ENCODE results near the gene NCAM1. TPM values are rescaled to one million over a fixed set of nuclear protein-coding genes. Genes with fewer than 3 reads are reported as not detected.

The NCAM1 gene
- total RNA-seq, 4 donors from 2014 or later, result 1.8 to 42.9 (median 10.5) TPM

- no peak for DNase-seq
- Histone ChIP-seq H3K4me1 (no peaks in the 10 kb centered on the region), H3K9me3 (no peaks in the 10 kb centered on the region), H3K4me3 (no peak overlapping the region), H3K27ac (no peak overlapping the region), H3K36me3 (no peaks in the 10 kb centered on the region), H3K27me3 (no peaks in the 10 kb centered on the region)
- TF ChIP-seq CTCF (IDR thresholded peaks at IDR 0.05), result no peak
- TF ChIP-seq POLR2A (IDR thresholded peaks at IDR 0.05), result no peak
Observed at GRCh38 chr11:113172382-113172951, 211.2 kb downstream of the NCAM1 start.

- no peaks in the 10 kb centered on the region for H3K9me3 ChIP-seq
- TF ChIP-seq POLR2A (IDR thresholded peaks at IDR 0.05) (no peak), CTCF (IDR thresholded peaks at IDR 0.05) (no peak)
Observed at GRCh38 chr11:113173126-113173525, 211.9 kb downstream of the NCAM1 start.

GRCh38 chr11:113174882-113175281 is 213.7 kb downstream of the NCAM1 start:
- no peak for DNase-seq
- H3K36me3 ChIP-seq, result no peaks in the 10 kb centered on the region
- H3K4me1 ChIP-seq, result no peaks in the 10 kb centered on the region
- no peaks in the 10 kb centered on the region for H3K27me3 ChIP-seq
- no peak overlapping the region for H3K4me3 ChIP-seq
- no peaks in the 10 kb centered on the region for H3K9me3 ChIP-seq
- no peak overlapping the region for H3K27ac ChIP-seq
- TF ChIP-seq POLR2A (IDR thresholded peaks at IDR 0.05) (no peak), CTCF (IDR thresholded peaks at IDR 0.05) (no peak)

More at GRCh38 chr11:113173126-113173525, 211.9 kb downstream of the NCAM1 start:
- DNase-seq, result no peak
- Histone ChIP-seq H3K27me3 (no peaks in the 10 kb centered on the region), H3K4me3 (no peak overlapping the region), H3K36me3 (no peaks in the 10 kb centered on the region), H3K4me1 (no peaks in the 10 kb centered on the region), H3K27ac (no peak overlapping the region)

GRCh38 chr11:113176599-113177360 is 215.6 kb downstream of the NCAM1 start:
- no peak overlapping the region for H3K27ac ChIP-seq

GRCh38 chr11:113177671-113178070 is 216.5 kb downstream of the NCAM1 start:
- no peaks in the 10 kb centered on the region for H3K27me3 ChIP-seq
- TF ChIP-seq POLR2A (IDR thresholded peaks at IDR 0.05) (no peak), CTCF (IDR thresholded peaks at IDR 0.05) (no peak)
- no peaks in the 10 kb centered on the region for H3K4me1 ChIP-seq
- H3K9me3 ChIP-seq, result no peaks in the 10 kb centered on the region
- DNase-seq, result no peak
- no peaks in the 10 kb centered on the region for H3K36me3 ChIP-seq
- no peak overlapping the region for H3K4me3 ChIP-seq
- no peak overlapping the region for H3K27ac ChIP-seq

More at GRCh38 chr11:113176599-113177360, 215.6 kb downstream of the NCAM1 start:
- Histone ChIP-seq H3K36me3 (no peaks in the 10 kb centered on the region), H3K27me3 (no peaks in the 10 kb centered on the region), H3K4me3 (no peak overlapping the region), H3K9me3 (no peaks in the 10 kb centered on the region), H3K4me1 (no peaks in the 10 kb centered on the region)
- no peak for TF ChIP-seq CTCF (IDR thresholded peaks at IDR 0.05)
- no peak for TF ChIP-seq POLR2A (IDR thresholded peaks at IDR 0.05)
- DNase-seq, result no peak

Measured in Peyer's patch (tissue), 4 donors.